Keratinocyte (primary cell): ENCODE data around the gene ERC2.

Source experiments
- CTCF ChIP-seq, 3 experiments: IDR thresholded peaks in 1 of 3; conservative IDR thresholded peaks in 1 of 3; optimal IDR thresholded peaks in 1 of 3; 2 replicates in 2 of 3; 3 replicates in 1 of 3; pipeline versions ENCODE3 to v1.5.1; 2011; ENCODE audit warnings: low read length in 3 of 3, mild to moderate bottlenecking in 3 of 3, moderate library complexity in 2 of 3, control low read depth in 1 of 3, inconsistent platforms in 1 of 3; ENCODE audit not compliant: insufficient read depth in 2 of 3; ENCODE audit errors: extremely low read depth in 1 of 3
- EZH2 ChIP-seq: IDR thresholded peaks from one replicate; pipeline ENCODE4 v1.6.1; 2012; ENCODE audit warnings: inconsistent platforms, mild to moderate bottlenecking, low read length, moderate library complexity

- TF ChIP-seq CTCF (optimal IDR thresholded peaks at IDR 0.05 in 1 of 3, IDR thresholded peaks at IDR 0.05 in 1 of 3, conservative IDR thresholded peaks at IDR 0.05 in 1 of 3; ENCODE audit: extremely low read depth in 1 of 3, insufficient read depth in 2 of 3, low read length in 3 of 3) (no peak), EZH2 (no peak)
Observed at GRCh38 chr3:55498520-55498919, 969.7 kb downstream of the ERC2 start.
